Thoracic aorta (tissue), 2 donors: ENCODE results near the gene ACADS. TPM values are rescaled to one million over a fixed set of nuclear protein-coding genes. Genes with fewer than 3 reads are reported as not detected.

Source experiments
- ATAC-seq: fragments of 150-250 bp; one replicate; pipeline ENCODE4 v1.8.0; 2017; ENCODE audit warnings: low read depth; ENCODE audit not compliant: insufficient number of reproducible peaks, low FRiP score
- DNase-seq: peaks from one replicate; pipeline ENCODE4 v3.0.0-alpha.2; 2020; ENCODE audit warnings: low spot score
- H3K27ac ChIP-seq, 2 donors: fragments of 200-600 bp; sonication (generic); 1 replicate in 1 of 2; 2 replicates in 1 of 2; pipeline ENCODE4 v1.5.1; 2016; ENCODE audit warnings: mild to moderate bottlenecking in 2 of 2, moderate library complexity in 2 of 2
- H3K27me3 ChIP-seq: fragments of 200-600 bp; sonication (generic); replicated peaks from 2 replicates; pipeline ENCODE4 v1.6.0; 2016; ENCODE audit warnings: mild to moderate bottlenecking; ENCODE audit not compliant: insufficient read depth
- H3K36me3 ChIP-seq: fragments of 200-600 bp; sonication (generic); one replicate; pipeline ENCODE4 v1.5.1; 2016
- H3K4me1 ChIP-seq, 2 donors: fragments of 200-600 bp; sonication (generic); 1 replicate in 1 of 2; 2 replicates in 1 of 2; pipeline versions ENCODE4 v1.5.1 to v1.6.0; 2016; ENCODE audit warnings: low read depth in 2 of 2, mild to moderate bottlenecking in 1 of 2; ENCODE audit not compliant: control insufficient read depth in 1 of 2
- H3K4me3 ChIP-seq: fragments of 200-600 bp; sonication (generic); 2 replicates; pipeline ENCODE4 v1.5.1; 2016; ENCODE audit warnings: mild to moderate bottlenecking
- H3K9me3 ChIP-seq: fragments of 200-600 bp; sonication (generic); 2 replicates; pipeline ENCODE4 v1.5.1; 2016
- total RNA-seq, 2 donors: library from RNA; depleted of rRNA; stranded (reverse); fragments of >200 nt; gene quantifications; one replicate each; pipeline versions ENCODE4 v1.1.0 to v1.2.3, GENCODE V29; 2016
- TF ChIP-seq, protein P1 (sequence below): fragments of 200-600 bp; sonication (generic); IDR thresholded peaks from one replicate; pipeline ENCODE4 v1.5.1; 2019; ENCODE audit warnings: antibody characterized with exemption

ACADS gene
- total RNA-seq, 2 donors from 2014 or later, result 18.3 to 19.6 TPM

DNA sequence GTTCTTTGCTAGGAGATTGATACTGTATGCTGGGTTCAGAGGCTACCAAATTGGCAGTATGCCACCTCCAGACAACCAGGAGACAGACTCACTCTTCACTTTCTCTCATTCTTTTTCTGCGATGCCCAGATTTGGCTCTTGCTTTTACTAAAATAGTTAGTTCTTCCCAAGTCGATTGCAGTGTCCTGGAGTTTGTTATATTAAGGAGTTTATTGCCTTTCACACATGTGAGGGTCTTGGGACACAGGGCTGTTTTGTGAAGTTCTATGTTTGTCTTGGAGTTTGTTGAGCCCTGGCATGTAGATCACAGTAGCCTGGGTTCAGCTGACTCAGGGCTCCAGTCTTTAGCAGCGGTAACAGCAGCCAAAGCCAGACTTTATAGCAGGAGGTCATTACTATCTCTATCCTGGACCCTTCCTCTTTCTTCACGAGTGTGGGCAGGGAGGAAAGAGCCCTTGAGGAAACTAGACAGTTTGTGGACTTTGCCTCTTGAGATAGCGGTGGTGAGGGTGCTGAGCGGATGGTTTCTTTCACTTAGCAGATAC lies 37.0 kb upstream of the ACADS start:
- Histone ChIP-seq H3K27ac (no peak overlapping the region), H3K9me3 (no peaks in the 10 kb centered on the region), H3K4me1 (peaks cover 19 to 27% of the 10 kb centered on the region in 2 donors), H3K27me3 (no peaks in the 10 kb centered on the region), H3K4me3 (peak overlapping the region; percentile 93), H3K36me3 (no peaks in the 10 kb centered on the region)
- TF ChIP-seq, protein P1, sequence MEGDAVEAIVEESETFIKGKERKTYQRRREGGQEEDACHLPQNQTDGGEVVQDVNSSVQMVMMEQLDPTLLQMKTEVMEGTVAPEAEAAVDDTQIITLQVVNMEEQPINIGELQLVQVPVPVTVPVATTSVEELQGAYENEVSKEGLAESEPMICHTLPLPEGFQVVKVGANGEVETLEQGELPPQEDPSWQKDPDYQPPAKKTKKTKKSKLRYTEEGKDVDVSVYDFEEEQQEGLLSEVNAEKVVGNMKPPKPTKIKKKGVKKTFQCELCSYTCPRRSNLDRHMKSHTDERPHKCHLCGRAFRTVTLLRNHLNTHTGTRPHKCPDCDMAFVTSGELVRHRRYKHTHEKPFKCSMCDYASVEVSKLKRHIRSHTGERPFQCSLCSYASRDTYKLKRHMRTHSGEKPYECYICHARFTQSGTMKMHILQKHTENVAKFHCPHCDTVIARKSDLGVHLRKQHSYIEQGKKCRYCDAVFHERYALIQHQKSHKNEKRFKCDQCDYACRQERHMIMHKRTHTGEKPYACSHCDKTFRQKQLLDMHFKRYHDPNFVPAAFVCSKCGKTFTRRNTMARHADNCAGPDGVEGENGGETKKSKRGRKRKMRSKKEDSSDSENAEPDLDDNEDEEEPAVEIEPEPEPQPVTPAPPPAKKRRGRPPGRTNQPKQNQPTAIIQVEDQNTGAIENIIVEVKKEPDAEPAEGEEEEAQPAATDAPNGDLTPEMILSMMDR, result no peak
- DNase-seq (no peak), ATAC-seq (no peak)

DNA sequence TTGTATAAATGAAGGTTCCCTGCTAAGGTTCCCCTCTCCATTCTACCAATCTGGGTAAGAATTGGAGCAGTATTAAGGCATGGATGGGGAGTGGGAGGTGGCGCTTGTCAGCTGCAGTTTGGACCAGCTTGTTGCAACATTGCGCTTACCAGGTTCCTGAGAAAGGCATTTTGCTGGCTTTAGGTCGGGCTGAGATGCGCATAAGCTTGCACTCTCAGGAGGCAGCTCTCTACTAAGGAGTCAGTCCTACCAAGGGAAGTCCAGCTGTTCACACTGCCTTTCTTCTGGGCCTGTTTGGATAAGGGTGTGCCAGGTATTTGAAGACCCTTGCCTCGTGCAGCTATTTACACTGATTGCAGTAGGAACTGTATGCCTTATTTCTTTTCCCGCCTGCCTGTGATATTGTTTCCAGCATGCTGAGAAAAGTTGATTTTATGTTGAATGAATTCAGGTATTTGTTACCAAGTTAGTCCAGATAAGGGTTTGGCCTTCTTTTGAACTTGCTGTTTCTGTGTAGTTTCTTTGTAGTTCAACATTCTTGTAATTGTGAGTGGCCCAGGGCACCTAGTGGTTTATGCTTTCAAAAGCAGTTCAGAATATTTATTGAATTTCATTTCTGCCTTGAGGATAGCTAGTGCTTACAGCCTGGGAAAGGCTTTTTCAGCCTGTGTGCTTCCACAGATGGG lies 36.1 kb upstream of the ACADS start:
- Histone ChIP-seq H3K36me3 (peaks cover 7% of the 10 kb centered on the region), H3K9me3 (no peaks in the 10 kb centered on the region), H3K4me3 (peak overlapping the region; percentile 93), H3K27ac (no peak overlapping the region), H3K4me1 (peaks cover 19 to 27% of the 10 kb centered on the region in 2 donors), H3K27me3 (no peaks in the 10 kb centered on the region)
- ATAC-seq, result no peak
- DNase-seq, result no peak
- TF ChIP-seq, protein P1, result no peak

DNA sequence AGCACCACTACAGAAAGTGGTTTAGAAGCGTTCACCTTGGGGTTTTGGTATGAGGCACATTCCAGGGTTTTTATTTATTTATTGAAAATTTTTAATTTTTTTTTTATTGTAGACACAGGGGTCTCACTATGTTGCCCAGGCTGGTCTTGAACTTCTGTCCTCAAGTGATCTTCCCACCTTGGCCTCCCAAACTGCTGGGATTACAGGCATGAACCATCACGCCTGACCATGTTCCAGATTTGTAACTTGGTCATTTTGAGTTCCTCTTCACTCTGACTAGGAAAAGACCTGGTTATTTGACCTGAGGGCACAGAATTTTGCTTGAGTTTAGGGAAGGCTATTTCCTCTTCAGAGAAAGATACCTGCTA lies 35.6 kb upstream of the ACADS start:
- Histone ChIP-seq H3K4me3 (no peak overlapping the region), H3K27me3 (no peaks in the 10 kb centered on the region), H3K4me1 (peaks cover 19 to 27% of the 10 kb centered on the region in 2 donors), H3K9me3 (no peaks in the 10 kb centered on the region), H3K27ac (no peak overlapping the region), H3K36me3 (peaks cover 12% of the 10 kb centered on the region)
- TF ChIP-seq, protein P1, result no peak
- ATAC-seq (no peak), DNase-seq (no peak)

DNA sequence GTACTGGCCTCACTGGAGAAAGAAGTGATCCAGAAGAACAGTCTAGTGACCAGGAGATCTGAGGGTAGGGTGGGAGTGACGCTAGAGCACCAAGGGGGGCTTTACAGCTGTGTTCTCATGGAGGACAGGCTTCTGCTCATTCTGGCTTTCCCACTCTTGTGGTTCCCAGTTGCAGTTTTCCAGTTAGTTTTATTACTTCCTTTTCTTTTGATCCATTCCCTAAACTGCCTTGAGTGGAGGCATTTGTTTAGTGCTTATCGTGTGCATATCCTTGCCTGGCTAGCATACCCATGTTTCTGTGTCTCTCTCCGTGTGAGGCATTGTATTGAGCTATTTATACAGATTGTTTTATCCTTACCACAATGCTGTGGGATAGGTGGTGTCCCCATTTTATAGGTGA lies 34.6 kb upstream of the ACADS start:
- DNase-seq, result no peak
- ATAC-seq, result no peak
- Histone ChIP-seq H3K9me3 (no peaks in the 10 kb centered on the region), H3K4me1 (peaks cover 15 to 27% of the 10 kb centered on the region in 2 donors), H3K4me3 (no peak overlapping the region), H3K27me3 (no peaks in the 10 kb centered on the region), H3K36me3 (peaks cover 20% of the 10 kb centered on the region), H3K27ac (no peak overlapping the region)
- TF ChIP-seq, protein P1, result no peak

DNA sequence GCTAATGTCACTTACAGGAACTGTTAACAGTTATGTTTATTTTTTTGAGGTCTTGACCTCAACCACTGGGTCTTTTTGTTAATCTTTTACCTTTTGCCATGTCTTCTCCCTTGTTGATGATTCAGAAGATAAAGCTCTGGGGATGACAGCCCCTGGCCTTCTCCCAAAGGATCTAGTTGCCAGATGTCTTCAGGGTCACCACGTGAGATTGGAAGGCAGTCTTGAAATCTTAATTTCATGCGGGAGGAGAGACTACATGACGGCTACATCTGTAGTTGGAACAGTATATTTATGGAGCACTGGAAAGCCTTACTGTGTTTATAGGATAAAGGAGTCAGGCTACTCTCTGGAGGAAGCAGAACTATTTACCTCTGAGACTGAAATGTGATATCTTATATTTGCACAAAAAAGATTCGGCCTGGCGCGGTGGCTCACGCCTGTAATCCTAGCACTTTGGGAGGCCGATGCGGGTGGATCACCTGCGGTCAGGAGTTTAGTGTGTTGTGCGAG lies 33.0 kb upstream of the ACADS start:
- Histone ChIP-seq H3K27me3 (no peaks in the 10 kb centered on the region), H3K4me3 (no peak overlapping the region), H3K4me1 (peaks cover 15 to 27% of the 10 kb centered on the region in 2 donors), H3K27ac (no peak overlapping the region), H3K9me3 (no peaks in the 10 kb centered on the region), H3K36me3 (peaks cover 31% of the 10 kb centered on the region)
- TF ChIP-seq, protein P1, result no peak
- no peak for ATAC-seq
- DNase-seq, result no peak
